M059J (cell line): ENCODE measurements around the gene UBE2L5. TPM values are rescaled to one million over a fixed set of nuclear protein-coding genes. Genes with fewer than 3 reads are reported as not detected.

Experiments used
- DNase-seq: peaks from one replicate; pipeline ENCODE4 v3.0.0-alpha.2; 2012; ENCODE audit warnings: low read depth
- total RNA-seq: library from RNA; depleted of rRNA; stranded (reverse); fragments of >200 nt; shearing (Covaris generic); gene quantifications from 2 replicates; pipeline ENCODE4 v1.2.3, GENCODE V29; 2014; rRNA removed

Gene UBE2L5
- not detected in 2 replicates for total RNA-seq

DNA sequence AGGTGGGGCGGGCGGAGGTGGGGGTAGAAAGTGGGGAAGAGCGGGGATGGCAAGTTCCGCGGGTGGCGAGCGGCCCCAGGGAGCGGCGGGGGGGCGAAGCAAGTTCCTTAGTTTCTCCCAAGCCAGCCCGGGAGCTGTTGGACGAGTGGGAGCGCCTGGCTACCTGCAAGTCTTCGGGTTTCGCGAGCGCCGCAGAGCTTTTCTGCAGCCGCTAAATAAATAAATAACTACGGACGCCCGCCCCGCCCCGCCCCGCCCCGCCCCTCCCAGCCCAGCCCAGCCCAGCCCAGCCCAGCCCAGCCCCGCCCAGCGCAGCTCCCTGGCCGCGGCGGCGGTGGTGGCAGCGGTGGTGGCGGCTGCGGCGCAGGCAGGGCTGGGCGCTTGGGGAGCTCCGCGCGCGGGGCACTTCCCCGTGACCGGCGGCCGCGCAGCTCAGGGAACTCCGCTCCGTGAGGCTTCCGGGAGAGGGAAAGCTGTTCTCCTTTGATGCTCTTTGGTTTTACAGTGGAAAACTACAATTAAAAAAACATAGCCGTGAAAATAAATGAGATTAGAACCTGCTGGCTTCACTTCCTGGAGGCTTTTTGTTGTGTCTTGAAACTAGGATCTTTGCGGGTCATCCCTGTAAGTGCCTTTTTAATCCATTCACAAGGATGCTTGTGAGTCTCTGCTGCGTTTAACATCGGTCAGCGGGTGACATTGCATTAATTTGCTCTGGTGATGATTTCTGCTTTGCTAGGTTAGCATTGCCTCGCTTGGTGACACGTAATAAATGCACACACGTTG lies at the start of gene UBE2L5:
UBE2L5 (plus strand) TSS at position 440 of the 786 bp plus-strand sequence. CDS start 5,498 bp downstream, outside the sequence.
- DNase-seq, result peak; percentile 81

DNA sequence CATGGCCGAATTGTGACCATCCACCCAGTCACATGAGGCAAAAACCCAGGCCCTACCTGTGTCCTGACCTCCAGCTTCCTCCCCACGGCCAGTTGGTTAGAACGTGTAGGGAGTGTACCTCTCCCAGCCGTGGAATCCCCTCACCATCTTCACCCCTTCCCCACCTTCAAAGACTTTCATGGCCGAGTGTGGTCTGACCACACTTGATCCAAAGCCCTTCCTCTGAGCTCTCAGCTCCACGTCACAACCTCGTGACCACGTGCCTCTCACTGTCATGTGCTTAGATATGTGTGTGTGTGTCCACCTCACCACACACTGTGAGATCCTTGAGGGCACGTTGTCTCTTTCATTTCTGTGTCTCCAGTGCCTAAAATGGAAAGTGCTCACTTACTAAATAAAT lies 48.6 kb upstream of the UBE2L5 start:
- DNase-seq, result no peak

DNA sequence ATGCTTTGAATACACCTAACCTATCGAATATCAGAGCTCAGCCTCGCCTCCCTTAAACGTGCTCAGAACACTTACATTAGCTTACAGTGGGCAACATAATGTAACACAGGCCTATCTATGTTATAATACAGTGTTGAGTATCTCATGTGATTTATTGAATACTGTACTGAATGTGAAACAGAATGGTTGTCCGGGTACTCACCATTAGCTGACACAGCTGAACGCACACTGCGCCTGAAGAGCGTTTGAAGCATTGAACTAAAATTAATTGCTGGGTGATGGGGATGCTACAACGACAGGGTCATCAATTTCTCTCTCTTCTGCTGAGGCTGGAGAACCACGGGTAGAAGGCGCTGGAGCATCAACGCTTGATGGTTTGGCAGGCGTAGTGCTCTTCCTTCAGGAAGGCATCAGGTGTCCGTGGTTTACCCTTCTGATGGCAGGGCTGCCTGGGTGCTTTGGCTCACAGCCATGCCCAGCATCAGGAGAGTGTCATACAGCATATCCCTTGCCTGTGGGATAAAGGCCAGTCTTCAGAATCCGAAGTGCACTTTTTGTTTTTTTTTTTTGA lies 46.9 kb upstream of the UBE2L5 start:
- DNase-seq, result no peak

DNA sequence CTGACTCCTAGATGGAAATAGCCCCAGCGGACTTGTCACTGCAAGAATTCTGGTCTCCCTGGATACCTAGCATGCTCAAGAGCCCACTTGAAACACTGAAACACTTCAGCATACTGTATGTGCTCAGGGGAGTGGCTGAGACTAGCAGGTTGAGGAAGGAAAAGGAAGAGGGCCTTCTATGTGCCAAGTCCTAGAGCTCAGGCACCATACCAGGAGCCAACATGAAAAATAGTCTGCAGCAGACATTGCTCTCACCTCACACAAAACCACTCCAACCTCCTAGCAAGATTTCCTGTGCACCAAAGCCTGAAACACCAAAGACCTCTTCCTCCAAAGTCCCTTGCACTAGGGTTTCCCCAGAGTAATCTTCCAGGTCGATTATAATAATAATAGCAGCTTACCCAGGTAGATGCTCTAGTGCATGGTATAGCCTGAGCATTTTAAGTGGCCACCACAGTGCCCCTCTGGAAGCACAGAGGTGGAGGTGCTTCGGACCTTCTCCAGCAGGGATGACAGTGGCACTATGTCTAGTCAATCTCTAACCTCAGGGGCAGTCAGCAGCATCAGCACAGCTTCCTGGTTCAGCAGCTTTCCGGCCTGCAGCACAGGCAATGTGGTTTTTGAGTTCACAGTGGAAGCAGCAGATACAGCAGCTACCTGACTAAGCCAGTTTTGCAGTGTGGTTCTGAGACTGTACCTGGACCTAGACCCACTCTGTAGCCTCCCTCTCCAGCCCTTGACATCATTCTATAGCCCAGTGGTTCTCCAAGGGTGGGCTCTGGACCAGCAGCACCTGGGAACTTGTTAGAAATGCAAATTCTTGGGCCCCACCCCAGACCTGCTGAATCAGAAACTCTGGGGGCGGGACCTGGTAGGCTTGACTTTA lies 45.6 kb upstream of the UBE2L5 start:
- DNase-seq, result no peak

DNA sequence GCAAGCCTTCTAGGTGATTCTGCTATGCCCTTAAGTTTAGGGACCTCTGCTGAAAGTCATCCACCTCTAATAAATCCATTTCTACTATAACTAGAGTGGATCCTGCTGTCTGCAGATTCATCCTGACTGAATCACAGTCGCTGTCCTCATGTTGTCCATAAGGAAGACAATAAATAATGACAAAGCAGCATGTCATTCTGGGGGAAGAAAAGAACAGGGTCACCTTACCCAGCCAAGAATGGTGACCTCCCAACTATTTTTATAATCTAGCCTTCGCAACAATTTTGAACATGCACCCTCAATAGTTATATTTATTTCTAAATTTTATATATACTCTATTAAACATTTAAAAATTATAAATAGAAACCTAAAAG lies 45.0 kb upstream of the UBE2L5 start:
- DNase-seq, result no peak

DNA sequence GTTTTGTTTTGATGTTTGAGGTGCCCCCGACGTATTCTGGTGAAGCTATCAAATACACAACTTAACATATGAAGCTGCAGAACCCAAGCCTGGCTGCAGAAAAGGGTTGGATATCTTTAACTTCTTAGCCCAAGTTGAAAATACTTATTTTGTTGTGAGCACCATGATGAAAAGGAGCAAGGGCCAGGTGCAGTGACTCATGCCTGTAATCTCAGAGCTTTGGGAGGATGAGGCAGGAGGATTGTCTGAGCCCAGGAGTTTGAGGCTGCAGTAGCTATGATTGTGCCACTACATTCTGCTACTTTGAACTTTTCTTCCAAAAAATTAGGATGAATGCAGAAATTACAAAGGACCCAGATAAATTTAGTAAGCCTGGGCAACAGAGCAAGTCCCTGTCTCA lies 44.1 kb upstream of the UBE2L5 start:
- DNase-seq, result no peak

DNA sequence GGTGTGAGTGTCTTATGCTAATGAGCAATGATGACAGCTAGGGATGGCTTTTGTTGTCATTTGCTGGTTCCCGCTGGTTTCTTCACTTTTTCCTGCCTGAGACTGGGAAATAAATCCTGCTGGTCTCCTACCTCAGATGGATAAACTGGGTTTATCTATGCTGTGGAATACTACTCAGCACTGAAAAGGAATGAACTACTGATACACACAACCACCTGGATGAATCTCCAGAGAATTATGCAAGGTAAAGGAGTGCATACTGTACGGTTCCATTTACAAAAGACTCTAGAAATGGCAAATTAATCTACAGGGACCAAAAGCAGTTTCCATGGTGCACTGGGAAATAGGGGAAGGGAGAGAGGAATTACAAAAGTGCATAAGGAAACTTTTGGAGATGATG lies 41.2 kb upstream of the UBE2L5 start:
- DNase-seq, result no peak

DNA sequence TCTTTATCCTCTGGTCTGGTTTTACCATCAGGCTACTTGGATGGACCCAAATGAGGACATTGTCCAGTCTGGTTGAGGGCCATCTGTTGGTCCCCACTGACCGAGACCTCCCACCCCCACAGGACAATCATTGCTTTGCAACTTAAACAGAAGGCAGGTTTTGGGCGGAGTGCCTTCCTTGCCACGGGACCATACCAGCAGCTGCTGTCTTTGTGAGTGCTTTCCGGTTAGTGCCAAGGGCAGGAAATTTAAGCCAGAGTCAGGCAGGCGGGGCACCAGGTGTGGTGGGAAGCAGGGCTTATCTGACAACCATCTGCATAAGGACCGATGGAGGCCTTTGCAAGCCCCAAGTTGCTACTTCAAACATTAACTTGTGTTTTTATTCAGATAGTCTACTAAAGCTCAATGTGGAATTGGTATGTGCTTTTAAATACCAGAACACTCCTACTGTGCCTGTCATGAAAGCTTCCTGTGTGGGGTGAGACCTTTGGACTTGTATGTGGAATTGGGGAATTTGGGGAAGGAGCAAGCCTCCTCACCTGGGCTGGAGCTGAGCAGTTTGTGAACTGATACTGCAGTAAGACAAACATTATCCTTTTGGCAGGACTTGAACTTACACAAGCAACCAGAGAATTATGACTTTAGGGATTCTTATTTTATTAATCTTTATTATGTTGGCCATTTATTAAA lies 39.3 kb upstream of the UBE2L5 start:
- DNase-seq, result no peak

DNA sequence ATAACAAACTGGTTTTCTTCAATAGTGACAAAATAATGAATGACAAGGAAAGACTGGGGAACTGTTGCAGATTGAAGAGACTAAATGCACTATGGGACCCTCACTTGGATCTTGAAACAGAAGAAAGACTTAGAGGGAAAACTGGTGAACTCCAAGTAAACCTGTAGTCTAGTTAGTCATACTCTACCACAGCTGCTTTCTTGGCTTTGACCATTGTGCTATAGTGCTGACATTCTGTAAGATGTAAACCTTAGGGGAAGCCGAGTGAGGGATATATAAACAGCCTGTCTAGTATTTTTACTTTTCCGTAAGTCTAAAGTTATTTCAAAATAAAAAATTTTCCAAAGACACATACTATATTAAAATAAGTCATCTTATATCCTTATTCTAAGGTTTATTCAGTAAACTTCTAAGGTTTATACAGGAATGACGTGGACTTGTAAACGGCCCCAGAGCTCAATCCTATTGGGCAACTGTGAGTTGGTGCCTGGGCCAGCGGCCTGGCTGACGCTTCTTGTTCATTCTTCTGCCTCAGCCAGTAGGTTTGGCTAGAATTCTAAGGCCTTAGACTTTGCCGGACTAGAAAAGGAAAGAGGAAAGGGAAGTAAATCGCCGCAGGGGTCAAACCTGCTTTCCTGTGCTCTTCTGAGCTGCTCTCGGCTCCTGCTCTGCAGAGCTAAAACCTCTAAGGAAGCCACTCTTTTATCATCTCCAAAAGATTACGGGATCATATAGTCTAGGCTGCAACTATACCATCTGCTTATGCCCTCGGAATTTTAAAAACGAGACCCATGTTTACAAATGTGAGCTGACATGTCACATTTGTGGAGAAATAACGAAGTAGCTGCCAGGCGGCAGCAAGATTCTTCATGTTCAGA lies 33.6 kb upstream of the UBE2L5 start:
- no peak for DNase-seq

DNA sequence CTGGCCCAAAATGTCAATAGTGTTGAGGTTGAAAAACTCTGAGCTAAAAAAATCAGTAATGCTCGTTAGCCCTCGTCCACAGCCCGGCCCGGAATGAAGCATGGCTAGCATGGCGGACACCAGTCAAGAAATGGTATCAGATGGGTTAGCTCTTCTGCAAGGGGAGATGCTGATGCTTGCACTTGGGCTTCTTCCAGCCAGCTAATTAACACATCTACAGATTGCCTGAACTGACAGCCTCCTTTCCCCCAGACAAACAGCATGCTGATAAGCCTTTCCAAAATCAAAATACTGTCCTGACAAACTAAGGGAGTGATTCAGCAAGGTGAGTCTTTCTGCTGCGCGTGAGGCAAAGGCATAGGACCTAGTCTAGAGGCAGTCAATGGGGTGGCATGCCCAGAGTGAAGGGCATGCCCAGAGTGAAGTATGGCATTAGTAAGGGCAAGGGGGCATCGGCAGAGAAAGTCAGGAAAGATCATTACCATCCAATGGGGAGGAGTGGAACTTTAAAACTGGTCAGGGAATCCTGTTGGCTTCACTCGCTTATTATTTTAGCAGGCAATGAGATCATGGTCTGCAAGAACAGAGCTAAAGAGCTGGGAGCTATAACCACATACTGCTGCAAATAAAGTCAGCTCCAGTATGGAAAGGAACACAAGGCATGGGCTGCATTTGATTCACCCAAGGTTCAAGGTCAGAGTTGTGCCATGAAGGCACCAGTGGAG lies 30.2 kb upstream of the UBE2L5 start:
- DNase-seq, result no peak

DNA sequence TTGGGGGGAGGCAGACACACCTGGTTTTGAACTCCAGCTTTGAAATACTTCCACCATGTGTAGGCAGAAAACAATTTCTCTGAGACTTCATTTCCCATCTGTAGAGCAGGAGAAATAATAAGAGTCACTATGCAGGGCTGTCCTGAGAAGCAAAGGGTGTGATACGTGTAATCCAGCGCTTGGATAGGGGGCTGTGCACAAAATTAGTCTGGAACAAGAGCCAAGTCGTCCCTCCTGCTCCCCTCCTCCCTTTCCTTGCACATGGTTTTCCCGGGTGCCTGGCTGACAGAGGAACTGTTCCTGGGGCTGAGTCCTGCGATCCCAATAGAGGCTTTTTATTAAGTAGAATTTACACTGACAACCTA lies 29.6 kb upstream of the UBE2L5 start:
- no peak for DNase-seq

DNA sequence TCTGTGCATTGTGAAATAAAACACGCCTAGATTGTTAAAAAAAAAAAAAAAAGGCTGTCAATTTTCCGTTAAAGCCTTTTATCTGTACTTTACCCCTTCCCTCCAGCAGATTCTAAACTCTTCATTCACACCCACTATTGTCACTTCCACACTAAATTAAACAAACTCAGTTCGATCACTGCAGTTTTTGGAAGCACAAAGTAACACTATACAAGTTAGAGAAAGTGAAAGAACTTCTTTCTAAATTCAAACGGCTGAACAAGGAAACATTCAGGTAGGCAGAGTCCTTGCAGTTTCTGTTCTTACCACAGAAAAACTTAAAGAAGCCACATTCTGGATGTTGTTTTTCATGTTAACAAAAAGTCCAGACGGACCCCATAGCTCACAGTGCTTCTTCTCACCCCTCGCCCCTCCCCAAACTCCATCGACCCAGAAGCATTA lies 27.5 kb upstream of the UBE2L5 start:
- DNase-seq, result peak; percentile 18

DNA sequence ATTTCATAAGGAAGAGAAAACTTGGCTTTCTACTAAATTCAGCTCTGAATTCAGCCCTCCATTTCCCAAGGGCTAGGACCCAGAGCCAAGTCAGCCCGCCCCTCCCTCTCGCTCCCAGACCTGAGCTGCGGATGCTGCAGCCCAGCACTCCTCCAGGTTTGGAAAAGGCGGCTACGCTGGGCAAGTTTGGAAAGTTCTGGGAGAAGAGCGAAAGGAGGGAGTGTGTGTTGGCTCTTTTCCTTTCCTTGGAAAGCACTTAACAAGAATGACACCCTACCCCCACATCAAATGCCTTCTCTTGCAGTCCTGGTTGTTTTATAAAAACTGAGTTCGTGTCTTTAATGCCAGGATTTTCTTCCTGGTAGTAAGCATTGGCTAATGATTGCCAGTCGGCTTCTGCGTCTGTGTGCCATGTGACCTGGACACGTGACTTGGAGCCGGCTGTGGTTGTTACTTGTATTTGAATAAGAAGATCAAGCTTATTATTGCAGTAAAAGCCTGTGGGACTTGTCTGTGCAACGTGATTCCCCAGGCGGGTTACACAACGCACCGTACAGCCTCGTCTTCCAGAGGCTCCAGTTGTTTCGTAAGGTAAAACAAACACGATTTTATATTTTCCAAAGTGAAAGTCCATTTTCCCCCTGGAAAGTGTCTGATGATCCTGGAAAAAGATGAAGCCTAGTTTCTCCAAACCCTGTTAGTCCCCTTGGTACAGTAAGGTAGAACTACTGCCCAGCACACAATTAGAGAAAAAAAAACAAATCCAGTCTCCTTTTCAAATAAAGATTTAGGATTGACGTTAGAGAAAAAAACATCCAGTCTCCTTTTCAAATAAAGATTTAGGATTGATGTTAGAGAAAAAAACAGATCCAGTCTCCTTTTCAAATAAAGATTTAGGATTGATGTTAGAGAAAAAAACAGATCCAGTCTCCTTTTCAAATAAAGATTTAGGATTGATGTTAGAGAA lies 26.8 kb upstream of the UBE2L5 start:
- peak; percentile 85 for DNase-seq

DNA sequence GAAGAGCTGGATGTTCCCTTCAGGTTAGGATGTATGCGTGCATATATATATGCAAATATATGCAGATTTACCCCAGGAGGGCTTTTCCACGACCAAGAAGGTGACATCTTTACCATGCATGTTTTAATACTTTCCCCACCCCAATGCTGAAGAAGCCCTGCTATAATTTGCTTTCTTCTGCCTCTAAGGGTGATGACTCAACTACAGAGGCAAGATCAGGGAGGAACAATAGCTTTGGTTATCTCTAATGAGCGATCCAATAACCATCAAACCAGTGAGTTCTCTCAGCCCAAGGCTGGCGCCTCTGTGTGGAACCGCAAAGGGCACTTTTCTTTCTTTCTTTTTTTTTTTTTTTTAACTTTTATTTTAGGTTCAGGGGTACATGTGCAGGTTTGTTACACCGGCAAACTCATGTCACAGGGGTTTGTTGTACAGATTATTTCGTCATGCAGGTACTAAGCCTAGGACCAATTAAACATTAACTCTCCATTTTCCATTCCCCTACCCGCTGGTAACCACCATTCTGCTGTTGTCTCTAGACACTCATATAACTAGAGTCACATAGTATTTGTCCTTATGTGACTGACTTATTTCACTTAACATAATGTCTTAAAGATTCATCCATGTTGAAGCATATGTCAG lies 25.7 kb upstream of the UBE2L5 start:
- peak; percentile 66 for DNase-seq

DNA sequence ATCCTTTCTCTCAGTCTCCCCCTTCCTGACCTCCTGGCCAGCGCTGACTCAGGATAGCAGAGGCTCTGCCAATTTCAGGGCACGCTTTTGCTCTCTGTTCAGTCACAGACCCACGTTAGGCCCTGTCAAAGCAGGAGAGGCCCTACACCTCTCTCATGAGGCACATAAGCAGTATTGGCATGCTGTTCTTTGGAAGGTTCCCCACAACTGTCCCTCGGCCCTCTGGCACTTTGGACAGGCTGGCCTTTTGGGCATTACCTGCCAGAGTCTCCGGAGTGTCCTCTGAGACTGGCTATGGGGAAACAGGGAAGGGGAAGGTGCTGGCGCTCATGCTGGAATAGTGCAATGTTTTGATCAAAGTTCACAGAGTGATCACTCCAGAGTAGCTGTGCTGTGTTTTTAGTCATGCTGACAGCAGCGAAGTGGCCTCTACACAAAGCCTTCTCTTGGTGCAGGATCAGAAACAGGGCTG lies 23.7 kb upstream of the UBE2L5 start:
- peak; percentile 27 for DNase-seq

DNA sequence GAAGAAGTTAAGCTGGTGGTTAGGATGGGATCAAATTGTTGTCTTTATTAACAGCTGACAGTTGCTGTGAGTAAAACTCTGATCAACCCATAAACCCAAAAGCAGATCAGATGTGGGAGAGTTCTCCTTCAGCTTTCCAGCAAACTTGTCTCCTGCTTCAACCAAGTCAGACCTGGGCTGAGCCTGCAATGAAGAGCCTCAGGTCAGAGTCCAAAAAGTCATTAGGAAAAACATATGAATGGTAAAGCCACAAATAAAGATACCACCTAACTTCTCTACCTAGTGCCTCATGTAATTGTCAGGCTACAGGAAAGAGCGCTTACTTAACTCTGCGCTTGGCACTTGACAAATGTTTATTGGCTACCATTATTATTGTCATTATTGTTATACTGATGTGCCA lies 21.9 kb upstream of the UBE2L5 start:
- no peak for DNase-seq

DNA sequence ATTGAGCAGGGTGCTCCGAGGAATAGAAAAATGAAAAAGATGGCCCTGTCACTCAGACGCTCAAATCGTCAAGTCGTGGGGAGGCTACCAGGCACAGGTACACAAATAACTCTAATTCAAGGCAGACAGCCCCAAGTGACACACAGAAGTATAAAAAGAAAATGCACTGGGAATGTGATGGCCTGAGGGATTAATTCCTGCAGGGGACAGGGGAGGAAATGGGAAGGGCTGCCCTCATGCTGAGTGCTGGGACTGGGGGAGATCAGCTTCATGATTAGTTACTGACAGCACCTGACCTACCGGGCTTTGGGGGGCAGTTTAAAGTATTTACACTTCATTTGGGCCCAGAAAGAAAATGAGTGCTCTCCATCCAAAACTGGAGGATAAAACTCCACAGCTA lies 20.9 kb upstream of the UBE2L5 start:
- no peak for DNase-seq

DNA sequence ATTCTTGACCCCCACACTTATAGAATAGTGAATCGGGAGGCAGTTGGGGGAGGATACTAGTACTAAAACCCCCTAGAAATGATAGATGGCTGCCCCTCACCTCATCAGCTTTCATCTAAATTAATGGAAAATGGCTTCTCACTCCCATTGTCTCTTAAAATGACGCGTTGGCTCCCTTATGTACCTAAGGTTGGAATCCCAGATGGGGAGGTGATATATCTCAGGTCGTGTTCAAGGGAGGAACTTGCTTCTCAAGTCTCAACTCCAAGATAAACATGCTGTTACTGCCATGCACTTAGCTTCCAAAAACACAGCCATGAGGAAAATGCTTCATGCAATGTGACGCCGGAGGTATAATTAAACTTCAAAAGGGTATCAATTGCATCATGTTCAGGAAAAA lies 18.8 kb upstream of the UBE2L5 start:
- no peak for DNase-seq

DNA sequence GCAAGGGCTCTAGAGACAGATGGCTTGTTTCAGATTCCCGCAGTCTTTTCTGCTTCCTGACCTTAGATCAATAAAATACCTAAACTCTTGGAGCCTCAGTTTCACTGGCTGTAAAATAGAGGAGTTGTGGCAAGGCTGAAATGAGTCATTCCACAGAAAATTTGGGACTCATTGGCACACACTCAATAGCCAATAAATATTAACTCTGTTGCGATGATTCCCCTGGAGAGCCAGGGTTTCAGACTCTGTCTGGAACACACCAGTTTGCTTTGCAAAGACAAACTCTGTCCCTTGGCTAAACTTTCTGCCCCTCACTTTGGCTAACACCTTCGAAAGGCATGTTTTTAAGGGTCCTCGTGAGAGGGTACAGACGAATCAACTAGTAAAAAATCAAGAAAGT lies 18.1 kb upstream of the UBE2L5 start:
- no peak for DNase-seq
